Articular chondrocyte of knee joint (primary cell): ENCODE results near the gene SPDYC. TPM values are rescaled to one million over a fixed set of nuclear protein-coding genes. Genes with fewer than 3 reads are reported as not detected.

Experiments used
- small RNA-seq: library from RNA; depleted of rRNA; stranded (forward); fragments of <200 nt; gene quantifications from one replicate; pipeline ENCODE3, GENCODE V24; 2012
- total RNA-seq: library from RNA; depleted of rRNA; stranded (reverse); fragments of >200 nt; gene quantifications from 2 replicates; pipeline ENCODE4 v1.2.3, GENCODE V29; 2012

SPDYC gene
- not detected in 2 replicates for total RNA-seq

GRCh38 chr11:65170058-65170534 lies at the start of gene SPDYC:
Gene SPDYC (plus strand): TSS chr11:65170233. CDS start chr11:65171358, 1,125 bp downstream.

GRCh38 chr11:65121865-65122696 lies 48.0 kb upstream of the SPDYC start, which contains the start of the genes FAU and MRPL49:
Gene FAU (minus strand): TSS chr11:65122134. CDS start chr11:65121813, 321 bp downstream.
Gene MRPL49 (plus strand): TSS chr11:65122321. CDS start chr11:65122347, 26 bp downstream.

GRCh38 chr11:65134240-65134951 lies 35.6 kb upstream of the SPDYC start, which contains the start of gene SYVN1:
Gene SYVN1 (minus strand): TSS chr11:65134519. CDS start chr11:65133601, 918 bp downstream.

GRCh38 chr11:65181569-65182257 lies 11.7 kb downstream of the SPDYC start, which contains the start of gene CAPN1:
Gene CAPN1 (plus strand): TSS chr11:65181928. CDS start chr11:65182702, 774 bp downstream.

Small RNAs within 50 kb of the gene (small RNA-seq; reads per million reads assigned to genes)
- gene HIGD1AP10, result not detected
- gene PDCL2P2, result not detected
- 2.8 reads per million, percentile 81 among the genes with 10 or more reads in this experiment for gene RNU2-23P

Other genes with a start within 250 kb of the SPDYC start
- 8.2 TPM in 2 replicates for gene PPP2R5B, start 245.5 kb upstream of the SPDYC start, total RNA-seq
- gene GPHA2, start 234.3 kb upstream of the SPDYC start, total RNA-seq, result not detected in 2 replicates
- not detected in 2 replicates for gene MAJIN, start 198.1 kb upstream of the SPDYC start, total RNA-seq
- gene BATF2, start 173.3 kb upstream of the SPDYC start, total RNA-seq, result 0.39 and 1.4 TPM in 2 replicates
- gene ARL2, start 156.1 kb upstream of the SPDYC start, total RNA-seq, result 74.2 and 76.9 TPM in 2 replicates
- 11.9 and 13.4 TPM in 2 replicates for gene SNX15, start 142.8 kb upstream of the SPDYC start, total RNA-seq
- gene SAC3D1, start 129.0 kb upstream of the SPDYC start, total RNA-seq, result 5.9 and 7.7 TPM in 2 replicates
- gene NAALADL1, start 111.7 kb upstream of the SPDYC start, total RNA-seq, result 18.5 and 25.1 TPM in 2 replicates
- 5.4 and 7.7 TPM in 2 replicates for gene CDCA5, start 86.2 kb upstream of the SPDYC start, total RNA-seq
- 35.1 and 40.6 TPM in 2 replicates for gene ZFPL1, start 86.0 kb upstream of the SPDYC start, total RNA-seq
- gene VPS51, start 74.0 kb upstream of the SPDYC start, total RNA-seq, result 123 and 217 TPM in 2 replicates
- gene TM7SF2, start 58.4 kb upstream of the SPDYC start, total RNA-seq, result 4.2 and 8.5 TPM in 2 replicates
- 8.9 and 9.5 TPM in 2 replicates for gene ZNHIT2, start 52.5 kb upstream of the SPDYC start, total RNA-seq
- 154 and 175 TPM in 2 replicates for gene FAU, start 48.1 kb upstream of the SPDYC start, total RNA-seq
- gene MRPL49, start 47.9 kb upstream of the SPDYC start, total RNA-seq, result 35.1 and 39.6 TPM in 2 replicates
- 14.2 and 15.9 TPM in 2 replicates for gene SYVN1, start 35.7 kb upstream of the SPDYC start, total RNA-seq
- 82.6 and 111 TPM in 2 replicates for gene CAPN1, start 11.7 kb downstream of the SPDYC start, total RNA-seq
- gene POLA2, start 91.7 kb downstream of the SPDYC start, total RNA-seq, result 6.0 and 6.8 TPM in 2 replicates
- 21.0 and 24.5 TPM in 2 replicates for gene CDC42EP2, start 144.6 kb downstream of the SPDYC start, total RNA-seq
- gene DPF2, start 163.6 kb downstream of the SPDYC start, total RNA-seq, result 45.1 and 47.1 TPM in 2 replicates
- 0.13 TPM in 1 of 2 replicates, not detected in the other for gene TIGD3, start 184.5 kb downstream of the SPDYC start, total RNA-seq
- gene SLC25A45, start 212.4 kb downstream of the SPDYC start, total RNA-seq, result 3.8 and 4.4 TPM in 2 replicates
- 38.3 and 58.9 TPM in 2 replicates for gene FRMD8, start 216.4 kb downstream of the SPDYC start, total RNA-seq